Mesenchymal stem cell (in vitro differentiated cells and primary cell): ENCODE results near the gene CFDP1.

Experiments
- DNase-seq: peaks from one replicate; pipeline ENCODE4 v3.0.0-alpha.2; 2013
- H2AFZ ChIP-seq: one replicate; pipeline ENCODE4 v1.6.1; 2013; ENCODE audit warnings: low read depth, mild to moderate bottlenecking, control low read depth, inconsistent platforms, low read length, moderate library complexity
- H2AK5ac ChIP-seq: 2 replicates; pipeline ENCODE4 v1.6.1; 2013; ENCODE audit warnings: low read length, moderate library complexity, mild to moderate bottlenecking, inconsistent platforms; ENCODE audit not compliant: severe bottlenecking
- H2BK120ac ChIP-seq: one replicate; pipeline ENCODE4 v1.6.1; 2013; ENCODE audit warnings: low read depth, mild to moderate bottlenecking, inconsistent platforms, low read length, moderate library complexity
- H2BK12ac ChIP-seq, 2 experiments: one replicate each; pipeline ENCODE4 v1.6.1; 2013; ENCODE audit warnings: inconsistent platforms in 2 of 2, low read length in 2 of 2, mild to moderate bottlenecking in 2 of 2, moderate library complexity in 2 of 2, control low read depth in 1 of 2
- H2BK15ac ChIP-seq: one replicate; pipeline ENCODE4 v1.6.1; 2013; ENCODE audit warnings: mild to moderate bottlenecking, low read depth, inconsistent platforms; ENCODE audit not compliant: poor library complexity, severe bottlenecking
- H2BK5ac ChIP-seq: 2 replicates; pipeline ENCODE4 v1.6.1; 2013; ENCODE audit warnings: low read depth, mild to moderate bottlenecking, low read length, control low read depth, inconsistent platforms; ENCODE audit not compliant: poor library complexity, severe bottlenecking
- H3K14ac ChIP-seq, 2 experiments: one replicate each; pipeline ENCODE4 v1.6.1; 2013; ENCODE audit warnings: inconsistent platforms in 2 of 2, low read length in 2 of 2, control low read depth in 1 of 2, mild to moderate bottlenecking in 1 of 2, moderate library complexity in 1 of 2
- H3K18ac ChIP-seq, 2 experiments: one replicate each; pipeline ENCODE4 v1.6.1; 2013; ENCODE audit warnings: inconsistent platforms in 2 of 2, low read length in 2 of 2, control low read depth in 1 of 2, low read depth in 1 of 2, mild to moderate bottlenecking in 1 of 2
- H3K23ac ChIP-seq, 2 experiments: one replicate each; pipeline ENCODE4 v1.6.1; 2013; ENCODE audit warnings: inconsistent platforms in 2 of 2, low read length in 2 of 2, mild to moderate bottlenecking in 2 of 2, moderate library complexity in 2 of 2, control low read depth in 1 of 2
- H3K27ac ChIP-seq: 2 replicates; pipeline ENCODE4 v1.5.1; 2013; ENCODE audit warnings: mild to moderate bottlenecking, moderate library complexity, low read length, control low read depth, inconsistent platforms; ENCODE audit not compliant: poor library complexity, severe bottlenecking
- H3K27me3 ChIP-seq, 2 experiments: 2 replicates each; pipeline versions ENCODE4 v1.6.1 to v1.7.0; 2013; ENCODE audit warnings: low read length in 2 of 2, mild to moderate bottlenecking in 2 of 2, moderate library complexity in 2 of 2, control low read depth in 1 of 2, inconsistent platforms in 1 of 2; ENCODE audit not compliant: control insufficient read depth in 1 of 2, insufficient read depth in 1 of 2
- H3K36me3 ChIP-seq, 2 experiments: 2 replicates each; pipeline versions ENCODE4 v1.6.1 to v1.7.0; 2013; ENCODE audit warnings: low read length in 2 of 2, control low read depth in 1 of 2, inconsistent platforms in 1 of 2, low read depth in 1 of 2, mild to moderate bottlenecking in 1 of 2; ENCODE audit not compliant: insufficient read depth in 2 of 2, control insufficient read depth in 1 of 2
- H3K4ac ChIP-seq, 2 experiments: one replicate each; pipeline ENCODE4 v1.6.1; 2013; ENCODE audit warnings: inconsistent platforms in 2 of 2, low read length in 2 of 2, mild to moderate bottlenecking in 2 of 2, moderate library complexity in 2 of 2, control low read depth in 1 of 2, low read depth in 1 of 2
- H3K4me1 ChIP-seq: 2 replicates; pipeline ENCODE4 v1.6.1; 2013; ENCODE audit warnings: low read depth, low read length, control low read depth; ENCODE audit not compliant: control insufficient read depth, insufficient read depth
- H3K4me2 ChIP-seq: 2 replicates; pipeline ENCODE4 v1.6.1; 2013; ENCODE audit warnings: low read length, mild to moderate bottlenecking, inconsistent platforms; ENCODE audit not compliant: poor library complexity, severe bottlenecking
- H3K4me3 ChIP-seq, 2 experiments: 2 replicates each; pipeline versions ENCODE4 v1.5.1 to v1.7.0; 2013; ENCODE audit warnings: low read length in 2 of 2, mild to moderate bottlenecking in 2 of 2, control low read depth in 1 of 2, low read depth in 1 of 2; ENCODE audit not compliant: insufficient read depth in 1 of 2
- H3K79me1 ChIP-seq: replicated peaks from 2 replicates; pipeline ENCODE4 v1.6.1; 2013; ENCODE audit warnings: mild to moderate bottlenecking, control low read depth, low read length, inconsistent platforms; ENCODE audit not compliant: poor library complexity, severe bottlenecking
- H3K9ac ChIP-seq: 2 replicates; pipeline ENCODE4 v1.7.0; 2013; ENCODE audit warnings: mild to moderate bottlenecking, low read length, moderate library complexity
- H3K9me3 ChIP-seq: 2 replicates; pipeline ENCODE4 v1.7.0; 2013; ENCODE audit warnings: mild to moderate bottlenecking, low read length; ENCODE audit not compliant: control insufficient read depth
- H4K8ac ChIP-seq: one replicate; pipeline ENCODE4 v1.6.1; 2013; ENCODE audit warnings: inconsistent platforms, mild to moderate bottlenecking, low read length, moderate library complexity
- H4K91ac ChIP-seq: one replicate; pipeline ENCODE4 v1.6.1; 2013; ENCODE audit warnings: mild to moderate bottlenecking, low read length, inconsistent platforms
- WGBS: methylation state at CpG from one replicate; pipeline ENCODE4 v1.1.7; 2013; ENCODE audit warnings: mixed read lengths; 5-methylcytosine and 5-hydroxymethylcytosine counted together

Gene CFDP1

GRCh38 chr16:75301804-75302203, 131.5 kb downstream of the CFDP1 start:
- Histone ChIP-seq H3K36me3 (peaks cover 27 to 56% of the 10 kb centered on the region in 2 experiments), H3K23ac (no peak overlapping the region), H2AFZ (no peak overlapping the region), H3K4me1 (peaks cover 16% of the 10 kb centered on the region), H2BK15ac (no peak overlapping the region), H2BK12ac (no peak overlapping the region), H3K9me3 (no peaks in the 10 kb centered on the region), H3K4ac (no peak overlapping the region), H3K9ac (peak overlapping the region; percentile 21), H3K4me3 (no peak overlapping the region), H3K27me3 (no peaks in the 10 kb centered on the region), H2AK5ac (no peak overlapping the region), H4K91ac (no peak overlapping the region), H4K8ac (no peak overlapping the region), H3K27ac (no peak overlapping the region), H3K18ac (peak overlapping the region in 1 of 2 experiments; percentile 28), H2BK5ac (no peak overlapping the region), H3K79me1 (peaks cover 23% of the 10 kb centered on the region), H2BK120ac (no peak overlapping the region), H3K4me2 (no peak overlapping the region), H3K14ac (no peak overlapping the region)
- peak; percentile 37 for DNase-seq
- 89% methylated on average over 1 of the region's 1 CpG for WGBS

DNA sequence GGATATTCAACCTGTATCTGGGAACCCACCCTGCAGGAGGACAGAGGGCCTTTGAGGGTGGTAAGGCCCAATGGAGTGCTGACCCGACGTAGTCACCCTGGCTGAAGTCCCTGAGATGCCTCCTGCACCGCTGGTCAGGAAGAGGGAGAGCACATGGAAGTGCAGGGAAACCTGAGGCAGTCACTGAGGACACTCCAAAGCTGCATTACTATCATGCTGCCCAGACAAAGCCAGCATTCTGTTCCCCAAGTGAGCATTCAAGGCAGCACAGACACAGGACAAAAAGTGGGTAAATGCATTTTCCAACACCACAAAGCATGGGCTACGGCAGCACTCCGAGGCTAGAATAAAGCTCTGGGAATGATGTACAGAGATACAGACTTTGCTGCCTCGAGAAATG, 135.0 kb downstream of the CFDP1 start:
- H2BK12ac ChIP-seq, result peak overlapping the region in 1 of 2 experiments; percentile 32
- H3K9me3 ChIP-seq, result no peaks in the 10 kb centered on the region
- peak overlapping the region; percentile 23 for H2AK5ac ChIP-seq
- no peak overlapping the region for H4K8ac ChIP-seq
- peak overlapping the region in 1 of 2 experiments; percentile 35 for H3K14ac ChIP-seq
- no peak overlapping the region for H3K27ac ChIP-seq
- WGBS, result 95% methylated on average over 6 of the region's 6 CpGs
- no peak overlapping the region for H3K4me2 ChIP-seq
- H3K27me3 ChIP-seq, result no peaks in the 10 kb centered on the region
- H2AFZ ChIP-seq, result no peak overlapping the region
- no peak for DNase-seq
- H3K18ac ChIP-seq, result peak overlapping the region in 1 of 2 experiments; percentile 61
- peaks cover 8% of the 10 kb centered on the region for H3K4me1 ChIP-seq
- H3K4ac ChIP-seq, result peak overlapping the region in 1 of 2 experiments; percentile 15
- no peak overlapping the region for H2BK120ac ChIP-seq
- H3K36me3 ChIP-seq, result peaks cover 43 to 84% of the 10 kb centered on the region in 2 experiments
- H2BK15ac ChIP-seq, result no peak overlapping the region
- H4K91ac ChIP-seq, result no peak overlapping the region
- no peak overlapping the region for H3K9ac ChIP-seq
- H3K23ac ChIP-seq, result peak overlapping the region in 1 of 2 experiments; percentile 70
- H2BK5ac ChIP-seq, result no peak overlapping the region
- H3K4me3 ChIP-seq, result no peak overlapping the region
- H3K79me1 ChIP-seq, result peaks cover 33% of the 10 kb centered on the region

DNA sequence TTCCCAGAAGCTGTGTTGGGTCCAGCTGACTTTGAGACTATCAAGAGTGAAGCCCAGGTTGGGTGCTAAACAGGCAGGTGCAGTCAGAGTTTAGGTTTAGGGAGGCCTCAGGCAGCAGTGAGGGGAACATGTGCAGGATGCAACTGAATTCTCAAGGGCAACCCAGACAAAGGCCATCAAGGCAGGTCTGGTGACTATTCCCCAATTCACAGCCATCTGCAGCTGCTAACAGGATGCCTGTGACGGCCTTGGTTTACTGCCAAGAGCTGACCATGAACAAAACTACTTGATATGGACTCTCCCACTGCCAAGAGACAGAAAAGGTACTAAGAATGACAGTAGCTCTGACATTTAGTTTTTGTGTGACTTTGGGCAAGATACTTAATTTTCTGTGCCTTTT, 136.7 kb downstream of the CFDP1 start:
- no peak overlapping the region for H2AK5ac ChIP-seq
- no peak overlapping the region for H3K9ac ChIP-seq
- H3K4me2 ChIP-seq, result no peak overlapping the region
- H3K27ac ChIP-seq, result no peak overlapping the region
- H3K4me1 ChIP-seq, result peaks cover 8% of the 10 kb centered on the region
- no peak overlapping the region for H2BK15ac ChIP-seq
- H3K79me1 ChIP-seq, result peaks cover 28% of the 10 kb centered on the region
- no peak overlapping the region for H2BK5ac ChIP-seq
- H2BK120ac ChIP-seq, result no peak overlapping the region
- no peak overlapping the region for H3K18ac ChIP-seq
- no CpG with 5 or more reads among the region's 1 CpG for WGBS
- no peaks in the 10 kb centered on the region for H3K27me3 ChIP-seq
- H4K91ac ChIP-seq, result no peak overlapping the region
- no peaks in the 10 kb centered on the region for H3K9me3 ChIP-seq
- no peak overlapping the region for H3K4me3 ChIP-seq
- H3K4ac ChIP-seq, result peak overlapping the region in 1 of 2 experiments; percentile 57
- peaks cover 48 to 89% of the 10 kb centered on the region in 2 experiments for H3K36me3 ChIP-seq
- peak; percentile 30 for DNase-seq
- H2BK12ac ChIP-seq, result no peak overlapping the region
- no peak overlapping the region for H2AFZ ChIP-seq
- peak overlapping the region in 1 of 2 experiments; percentile 61 for H3K14ac ChIP-seq
- no peak overlapping the region for H4K8ac ChIP-seq
- H3K23ac ChIP-seq, result no peak overlapping the region

DNA sequence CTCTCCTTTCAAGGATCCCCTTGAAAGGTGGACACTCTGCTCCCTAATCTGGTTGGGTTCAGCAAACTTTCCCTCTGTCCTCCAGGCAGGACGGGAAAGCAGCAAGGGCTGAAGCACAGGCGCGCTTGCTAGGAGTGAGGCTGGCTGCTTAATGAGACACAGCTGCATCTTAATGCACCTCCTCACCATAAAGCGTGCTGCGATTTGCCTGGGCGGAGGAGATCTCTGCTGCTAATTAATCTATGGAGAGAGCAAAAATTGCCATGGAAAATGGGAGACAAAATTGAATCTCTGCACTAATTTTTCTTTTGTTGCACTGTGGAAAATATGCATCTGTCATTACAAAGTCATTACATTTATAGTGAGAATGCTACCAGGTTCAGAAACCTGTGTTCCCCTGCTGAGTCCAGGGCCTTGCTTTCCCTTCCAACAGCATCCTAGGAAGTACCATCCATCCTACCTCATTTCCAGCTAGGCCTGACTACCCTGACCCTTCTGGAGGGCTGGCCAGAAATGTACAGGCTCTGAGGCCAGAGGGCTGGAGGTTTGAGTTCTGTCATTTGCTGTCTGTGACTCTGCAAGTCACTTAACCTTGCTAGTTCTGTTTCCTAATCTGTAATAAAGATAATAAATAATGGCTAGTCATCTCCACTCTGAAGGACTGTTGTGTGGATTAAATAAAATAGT, 138.4 kb downstream of the CFDP1 start:
- Histone ChIP-seq H3K23ac (no peak overlapping the region), H3K4me1 (peaks cover 8% of the 10 kb centered on the region), H3K14ac (peak overlapping the region in 1 of 2 experiments; percentile 92), H4K91ac (no peak overlapping the region), H2BK12ac (no peak overlapping the region), H3K18ac (no peak overlapping the region), H3K9me3 (no peaks in the 10 kb centered on the region), H2BK120ac (no peak overlapping the region), H3K9ac (no peak overlapping the region), H2BK5ac (no peak overlapping the region), H3K4me3 (no peak overlapping the region), H3K27ac (no peak overlapping the region), H3K4ac (no peak overlapping the region), H2BK15ac (no peak overlapping the region), H4K8ac (no peak overlapping the region), H3K4me2 (no peak overlapping the region), H3K27me3 (no peaks in the 10 kb centered on the region), H3K36me3 (peaks cover 48 to 87% of the 10 kb centered on the region in 2 experiments), H3K79me1 (peaks cover 21% of the 10 kb centered on the region), H2AK5ac (no peak overlapping the region), H2AFZ (no peak overlapping the region)
- DNase-seq, result no peak
- 96% methylated on average over 6 of the region's 6 CpGs for WGBS
